T-helper 1 cell (primary cell): ENCODE measurements around the gene DSCAML1.
A peak's percentile ranks its signal among the peaks of the same experiment; 100 is the strongest.
"Not testable (repeated sequence)": the region's sequence is repeated elsewhere in the genome, so short reads cannot be mapped to it uniquely, and the experiment has no call there.

Source experiments
- DNase-seq, 5 donors: peaks; one replicate each; pipeline ENCODE4 v3.0.0-alpha.2; 2012 to 2020

Gene DSCAML1

GRCh38 chr11:117819096-117820040 lies 22.4 kb upstream of the DSCAML1 start:
- DNase-seq = no peak

- DNase-seq = peak in 3 of 5 donors; percentile 25 to 47 (median 37)
Measured at GRCh38 chr11:117818041-117818873, 21.2 kb upstream of the DSCAML1 start.

- peak; percentile 61 to 81 (median 73) for DNase-seq
Measured at GRCh38 chr11:117817368-117818040, 20.5 kb upstream of the DSCAML1 start.

- no peak for DNase-seq
Measured at GRCh38 chr11:117816846-117817367, 19.9 kb upstream of the DSCAML1 start.

- no peak for DNase-seq
Measured at GRCh38 chr11:117816151-117816741, 19.2 kb upstream of the DSCAML1 start.

- peak; percentile 44 to 83 (median 67) for DNase-seq
Measured at GRCh38 chr11:117815262-117815803, 18.3 kb upstream of the DSCAML1 start.

- DNase-seq = peak; percentile 54 to 82 (median 72)
Measured at GRCh38 chr11:117814766-117815261, 17.8 kb upstream of the DSCAML1 start.

GRCh38 chr11:117814204-117814765 lies 17.3 kb upstream of the DSCAML1 start:
- no peak for DNase-seq

- not testable (repeated sequence) for DNase-seq
Measured at GRCh38 chr11:117810056-117810451, 13.0 kb upstream of the DSCAML1 start.

GRCh38 chr11:117809236-117810055 lies 12.4 kb upstream of the DSCAML1 start:
- peak in 2 of 5 donors; percentile 26 to 45 for DNase-seq

GRCh38 chr11:117808784-117809183 lies 11.8 kb upstream of the DSCAML1 start:
- DNase-seq = no peak

- DNase-seq = peak; percentile 50 to 78 (median 56)
Measured at GRCh38 chr11:117807482-117808327, 10.7 kb upstream of the DSCAML1 start.

- DNase-seq = no peak
Measured at GRCh38 chr11:117806846-117807245, 9.8 kb upstream of the DSCAML1 start.

- DNase-seq = no peak
Measured at GRCh38 chr11:117805045-117805444, 8.0 kb upstream of the DSCAML1 start.

- DNase-seq = no peak
Measured at GRCh38 chr11:117803896-117804295, 6.9 kb upstream of the DSCAML1 start.

- no peak for DNase-seq
Measured at GRCh38 chr11:117799634-117800033, 2.6 kb upstream of the DSCAML1 start.

- DNase-seq = no peak
Measured at GRCh38 chr11:117796456-117796871, 552 bp downstream of the DSCAML1 start.

- no peak for DNase-seq
Measured at GRCh38 chr11:117795638-117796455, 1.2 kb downstream of the DSCAML1 start.
